ENCODE measurements around the gene MTERF4.

GRCh38 chr2:241087420-241088268 is 14.4 kb downstream of the MTERF4 start:
- TF ChIP-seq EZH2phosphoT487 (IDR thresholded peaks at IDR 0.05; ENCODE audit: borderline replicate concordance) (no peak), CTCF (conservative IDR thresholded peaks at IDR 0.05; ENCODE audit: low read length) (no peak)
